Fibroblast of gingiva (primary cell): Measurements from ENCODE around the gene PRKN.
A peak's percentile ranks its signal among the peaks of the same experiment; 100 is the strongest.

Source experiments
- DNase-seq: peaks from one replicate; pipeline ENCODE4 v3.0.0-alpha.2; 2011; ENCODE audit warnings: low read depth

The PRKN gene

GRCh38 chr6:161716176-161716575 lies 1011.4 kb downstream of the PRKN start:
- DNase-seq: no peak

DNA sequence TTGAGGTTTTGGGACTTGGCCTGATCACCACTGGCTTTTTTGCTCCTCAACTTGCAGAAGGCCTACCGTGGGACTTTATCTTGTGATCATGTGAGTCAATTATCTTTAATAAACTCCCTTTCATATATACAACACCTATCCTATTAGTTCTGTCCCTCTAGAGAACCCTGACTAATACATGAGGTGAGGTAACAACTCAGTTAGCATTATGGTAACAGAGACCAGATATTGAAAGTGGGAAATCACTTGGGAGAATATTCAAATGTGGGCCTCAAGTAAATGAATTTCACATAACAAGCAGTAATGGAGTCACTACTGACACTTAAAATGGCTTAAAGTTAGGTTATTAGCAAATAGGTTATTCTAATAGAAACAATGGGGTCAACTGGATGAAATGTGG lies 1015.6 kb downstream of the PRKN start:
- DNase-seq: no peak

GRCh38 chr6:161711515-161711914 lies 1016.1 kb downstream of the PRKN start:
- DNase-seq: no peak

DNA sequence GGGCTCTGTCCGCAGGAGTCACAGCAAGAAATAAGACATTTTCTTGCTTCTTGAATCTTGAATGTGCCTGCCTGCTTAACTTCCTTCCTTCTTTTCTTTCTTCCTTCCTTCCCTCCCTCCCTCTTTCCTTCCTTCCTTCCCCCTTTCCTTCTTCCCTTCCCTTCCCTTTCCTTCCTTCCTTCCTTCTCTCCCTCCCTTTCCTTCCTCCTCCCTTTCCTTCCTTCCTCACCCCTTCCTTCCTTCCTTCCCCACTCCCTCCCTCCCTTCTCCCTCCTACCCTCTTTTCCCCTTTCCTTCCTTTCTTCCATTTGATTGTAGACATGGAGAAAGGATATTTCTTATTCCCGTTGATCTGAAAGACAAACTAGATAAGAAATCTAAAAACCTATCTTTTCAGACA lies 1016.9 kb downstream of the PRKN start:
- no peak for DNase-seq

DNA sequence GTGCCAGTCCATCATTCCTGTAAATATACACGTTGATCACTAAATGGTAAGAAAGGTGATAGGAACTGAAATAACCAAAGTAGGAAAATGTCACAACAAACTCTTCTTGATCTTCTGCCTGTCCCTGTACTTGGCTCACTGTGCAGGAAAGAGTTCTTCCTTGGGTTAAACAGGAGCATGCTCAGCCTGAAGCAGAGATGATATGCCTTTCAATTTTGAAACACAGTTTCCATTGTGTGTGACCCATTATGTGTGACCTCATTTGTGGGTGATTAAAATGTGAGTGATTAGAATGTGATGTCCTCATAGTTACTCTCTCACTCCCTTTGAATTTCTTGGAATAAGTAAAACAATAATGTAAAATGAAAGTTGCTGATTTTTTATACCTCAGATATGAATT lies 1026.5 kb downstream of the PRKN start:
- no peak for DNase-seq

DNA sequence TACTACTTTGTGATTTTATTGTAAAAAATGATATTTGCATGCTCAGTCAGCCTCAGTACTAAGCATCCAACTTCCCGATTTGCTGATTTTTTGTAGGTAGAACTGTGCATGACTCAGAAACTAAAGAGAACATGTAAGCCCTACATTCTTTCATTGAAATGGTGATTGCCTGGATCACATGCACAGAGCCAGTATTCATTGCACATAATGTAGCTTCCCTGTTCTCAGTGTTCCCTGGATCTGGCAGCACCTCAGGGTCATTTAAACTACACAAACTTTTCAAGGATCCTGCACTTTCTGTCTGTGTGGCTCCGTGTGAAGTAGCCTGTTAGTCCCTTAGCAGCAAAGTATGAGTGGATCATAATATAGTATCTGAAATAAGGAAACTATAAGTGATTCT lies 1030.8 kb downstream of the PRKN start:
- no peak for DNase-seq

DNA sequence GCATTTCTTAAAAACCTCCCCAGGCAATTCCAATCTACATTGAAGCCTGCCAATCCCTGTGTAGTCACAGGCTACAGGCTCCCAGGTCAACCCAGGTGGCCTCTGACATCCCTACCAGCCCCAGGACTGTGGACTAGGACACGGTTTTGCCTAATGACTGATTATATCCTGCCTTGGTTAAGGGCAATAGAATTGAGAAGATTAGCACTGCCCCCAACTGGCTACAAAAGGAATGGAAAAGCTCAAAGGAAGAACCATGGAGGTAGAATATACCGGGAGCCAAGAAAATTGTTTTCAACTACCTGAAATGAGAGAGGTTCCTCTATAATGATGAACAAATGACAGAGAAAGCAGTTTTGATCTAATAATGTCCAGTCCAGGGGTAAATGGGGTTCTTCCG lies 1032.6 kb downstream of the PRKN start:
- DNase-seq: peak; percentile 11

DNA sequence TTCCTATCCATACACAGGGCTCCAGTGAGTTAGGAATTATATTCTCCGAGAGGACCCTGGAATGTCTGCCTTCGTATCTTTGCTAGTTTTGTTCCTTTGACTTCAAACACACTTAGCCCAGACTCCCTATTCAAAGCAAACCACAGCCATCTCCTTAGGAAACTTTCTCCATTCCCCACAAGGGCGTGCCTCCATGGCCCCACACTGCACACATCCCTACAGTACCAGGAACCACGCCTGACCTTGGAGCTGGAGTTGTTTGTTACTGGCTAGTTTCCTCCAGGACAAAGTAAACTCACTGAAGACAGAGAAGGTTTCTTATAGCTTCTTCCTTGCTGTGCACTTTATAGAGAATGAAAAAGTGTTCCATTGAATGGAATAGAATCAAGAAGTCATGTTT lies 1040.9 kb downstream of the PRKN start:
- no peak for DNase-seq

GRCh38 chr6:161684731-161685475 lies 1042.7 kb downstream of the PRKN start:
- no peak for DNase-seq

- DNase-seq: no peak
Observed at GRCh38 chr6:161683400-161683799, 1044.2 kb downstream of the PRKN start.

DNA sequence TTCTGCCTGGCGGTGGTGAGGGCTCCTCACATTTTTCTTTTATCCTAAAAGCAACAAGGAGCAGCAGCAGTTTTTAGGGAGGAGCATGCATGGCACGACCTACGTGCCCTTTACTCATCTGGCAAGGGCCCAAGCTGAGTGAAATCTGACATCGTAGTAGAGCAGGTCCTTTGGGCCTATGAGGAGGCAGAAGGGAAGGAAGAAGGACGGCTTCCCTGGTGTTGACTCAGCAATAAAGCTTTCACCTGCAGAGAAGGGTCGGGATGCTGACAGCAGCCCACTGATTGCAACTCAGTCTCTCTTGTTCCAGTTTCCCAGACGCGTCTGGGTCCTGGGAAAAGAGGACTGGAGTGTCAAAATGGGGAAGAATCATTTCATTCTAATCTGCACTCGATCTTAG lies 1044.6 kb downstream of the PRKN start:
- DNase-seq: no peak

- no peak for DNase-seq
Observed at GRCh38 chr6:161679980-161680538, 1047.5 kb downstream of the PRKN start.

GRCh38 chr6:161677188-161677587 lies 1050.4 kb downstream of the PRKN start:
- DNase-seq: no peak

DNA sequence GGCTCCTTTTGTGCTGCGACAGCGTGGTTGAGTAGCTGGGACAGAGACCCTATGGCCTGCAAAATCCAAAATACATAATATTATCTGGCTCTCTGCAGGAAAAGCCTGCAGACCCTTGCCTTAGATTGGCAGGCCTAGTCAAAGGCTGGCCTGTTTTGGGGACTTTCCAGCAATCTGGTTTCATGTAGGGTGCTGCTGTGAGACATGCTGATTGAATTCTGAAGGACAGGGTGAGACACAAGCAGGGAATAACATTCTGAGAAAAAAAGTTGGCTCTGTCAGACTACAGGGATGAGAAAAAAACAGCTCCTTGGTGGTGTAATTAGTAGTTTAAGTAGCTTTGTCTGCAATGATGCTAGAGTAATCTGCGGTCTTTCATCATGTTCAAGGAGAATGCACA lies 1051.0 kb downstream of the PRKN start:
- DNase-seq: no peak

GRCh38 chr6:161674930-161675682 lies 1052.5 kb downstream of the PRKN start:
- DNase-seq: no peak

- no peak for DNase-seq
Observed at GRCh38 chr6:161673026-161673425, 1054.5 kb downstream of the PRKN start.

GRCh38 chr6:161671117-161671516 lies 1056.4 kb downstream of the PRKN start:
- no peak for DNase-seq

DNA sequence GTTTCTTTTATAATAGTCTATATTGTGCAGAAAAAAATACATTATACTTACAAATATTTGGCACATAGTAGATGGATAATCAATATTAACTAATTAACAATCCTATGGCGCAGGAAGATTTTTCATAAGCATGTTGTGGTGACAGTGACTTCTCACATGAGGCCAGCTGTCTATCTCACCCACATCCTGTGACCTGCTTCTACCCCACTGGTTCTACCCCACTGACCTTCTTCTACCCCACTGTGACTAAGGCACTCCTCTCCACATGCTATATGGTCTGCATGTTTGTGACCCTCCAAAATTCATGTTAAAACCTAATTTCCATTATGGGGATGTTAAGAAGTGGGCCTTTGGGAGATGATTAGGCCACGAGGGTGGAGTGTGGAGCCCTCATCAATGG lies 1058.9 kb downstream of the PRKN start:
- DNase-seq: no peak

- no peak for DNase-seq
Observed at GRCh38 chr6:161667957-161668356, 1059.6 kb downstream of the PRKN start.

- no peak for DNase-seq
Observed at GRCh38 chr6:161663682-161664081, 1063.9 kb downstream of the PRKN start.

DNA sequence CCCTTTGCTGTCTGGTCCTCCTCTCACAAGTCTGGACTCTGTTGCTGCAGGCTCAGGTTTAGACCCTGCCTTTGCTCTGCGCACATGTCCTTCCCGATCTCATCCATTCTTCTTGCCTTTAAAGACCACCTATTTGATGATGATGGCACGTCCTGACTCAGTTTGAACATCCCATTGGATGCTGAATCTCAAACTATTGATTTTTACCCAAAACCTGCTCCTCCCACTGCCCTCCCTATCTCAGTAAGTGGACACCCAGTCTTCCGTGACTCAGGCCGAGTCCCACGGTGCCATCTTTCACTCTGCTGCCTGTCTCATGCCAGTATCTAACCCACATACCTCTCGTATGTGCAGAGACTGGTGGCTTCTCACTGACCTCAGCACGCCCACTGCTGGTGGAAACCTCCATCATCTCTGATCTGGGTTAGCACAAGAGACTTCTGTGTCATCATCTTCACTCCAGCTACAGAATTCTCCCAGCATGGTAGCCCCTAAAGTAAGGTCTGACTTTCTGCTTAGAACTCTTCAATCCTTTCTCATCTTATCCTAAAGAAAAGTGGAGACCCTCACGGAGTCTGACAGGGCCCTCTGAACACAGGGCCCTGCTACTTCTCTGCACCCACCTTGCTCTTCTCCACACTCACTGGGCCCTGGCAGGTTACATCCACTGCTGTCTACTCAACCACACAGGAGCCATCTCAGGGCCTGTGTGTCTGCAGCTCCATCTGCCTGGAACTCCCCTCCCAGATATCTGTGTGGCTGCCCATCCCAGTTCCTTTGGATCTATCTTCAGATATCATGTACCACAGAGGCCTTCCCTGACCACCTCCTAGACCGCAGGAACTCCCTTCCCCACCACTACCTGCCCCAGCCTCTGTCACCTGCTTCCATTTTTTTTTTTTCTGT lies 1066.6 kb downstream of the PRKN start:
- DNase-seq: no peak

DNA sequence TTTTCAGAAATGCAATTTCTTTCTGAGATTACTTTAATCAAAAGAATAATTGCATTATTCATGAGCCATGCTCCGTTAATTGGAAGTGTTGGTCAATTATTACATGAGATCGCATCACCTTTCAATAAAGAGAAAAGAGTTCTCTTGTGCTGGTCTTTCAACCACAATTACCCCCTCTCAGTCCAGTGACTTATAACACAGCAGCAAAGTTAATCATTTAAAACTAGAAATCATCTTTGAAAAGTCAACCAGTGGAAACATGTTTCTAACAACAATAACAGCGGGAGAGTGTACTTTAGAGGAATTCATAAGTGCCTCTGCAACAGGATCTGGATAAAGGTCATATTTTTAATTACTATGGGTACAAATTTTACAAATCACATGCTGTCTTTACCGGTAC lies 1069.4 kb downstream of the PRKN start:
- DNase-seq: no peak
